ENCODE results near the gene EPAS1.

Gene EPAS1

GRCh38 chr2:46296840-46297545, at the start of gene EPAS1:
EPAS1 (plus strand) TSS chr2:46297407; CDS start chr2:46297912, 505 bp downstream.
- TF ChIP-seq CTCF (IDR thresholded peaks at IDR 0.05; ENCODE audit: control insufficient read depth, extremely low read depth, insufficient read depth): no peak
- no peak for DNase-seq (ENCODE audit: low read depth)
- H3K4me3 ChIP-seq (ENCODE audit: low read depth, low read length): peak within 1 kb of the TSS; percentile 57

DNA sequence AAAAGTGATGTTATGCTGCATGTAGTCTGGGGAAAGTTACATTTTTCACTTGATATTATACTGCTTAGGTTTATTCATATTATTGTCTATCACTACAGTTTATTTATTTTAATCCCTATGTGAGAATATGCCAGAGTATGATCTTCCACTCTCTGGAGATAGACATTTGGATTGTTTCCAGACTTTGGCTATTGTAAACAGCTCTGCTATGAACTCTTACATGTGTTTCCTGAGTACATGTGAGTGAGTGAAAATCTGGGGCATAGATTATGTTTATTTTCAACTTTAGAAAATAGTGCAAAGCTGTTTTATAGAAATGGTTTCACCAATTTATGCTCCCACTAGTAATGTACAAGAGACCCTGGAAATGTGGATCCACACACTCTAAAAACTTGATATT, 49.0 kb upstream of the EPAS1 start:
- H3K4me3 ChIP-seq (ENCODE audit: low read depth, low read length): no peak overlapping the region
- no peak for DNase-seq (ENCODE audit: low read depth)

GRCh38 chr2:46249654-46250053, 47.6 kb upstream of the EPAS1 start:
- DNase-seq (ENCODE audit: low read depth): no peak
- TF ChIP-seq CTCF (IDR thresholded peaks at IDR 0.05; ENCODE audit: control insufficient read depth, extremely low read depth, insufficient read depth): no peak

More for the DNA sequence above, 49.0 kb upstream of the EPAS1 start:
- TF ChIP-seq CTCF (IDR thresholded peaks at IDR 0.05; ENCODE audit: control insufficient read depth, extremely low read depth, insufficient read depth): no peak

DNA sequence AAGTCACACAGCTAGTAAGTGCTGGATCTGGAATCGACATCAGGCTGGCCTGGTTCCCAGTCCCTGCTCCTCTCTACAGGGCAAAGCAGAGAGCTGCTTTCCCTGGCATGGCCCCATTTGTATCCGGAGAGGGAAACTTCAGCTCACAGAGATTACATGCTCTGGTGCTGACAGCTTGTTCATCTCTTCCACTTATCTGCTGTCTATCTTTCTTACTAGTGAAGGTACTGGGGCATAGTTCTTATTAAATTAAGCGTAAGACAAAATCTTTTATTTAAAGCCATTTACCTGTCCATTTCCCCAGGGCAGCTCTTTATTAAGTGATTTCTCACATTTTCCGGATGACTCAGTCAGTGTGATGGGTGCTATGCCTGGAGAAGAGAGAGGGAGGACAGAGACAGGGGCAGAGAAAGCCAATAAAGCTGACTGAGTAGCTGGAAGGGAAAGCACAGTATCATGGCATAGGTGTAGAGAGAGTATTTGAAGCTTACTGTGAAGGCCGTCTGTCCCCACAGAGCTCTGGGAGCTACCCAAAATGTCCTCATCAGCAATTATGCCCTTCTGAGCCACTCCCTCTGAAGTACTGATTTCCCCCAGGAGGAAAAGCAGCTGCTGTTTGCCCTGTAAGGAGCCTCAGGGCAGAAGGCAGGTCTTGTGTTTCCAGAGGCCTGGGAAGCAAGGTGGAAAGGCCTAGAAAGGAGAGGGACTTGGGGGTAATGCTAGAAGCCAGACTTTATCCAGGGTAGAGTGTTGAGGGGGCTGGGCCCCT, 44.1 kb upstream of the EPAS1 start:
- H3K4me3 ChIP-seq (ENCODE audit: low read depth, low read length): no peak overlapping the region
- no peak for TF ChIP-seq CTCF (IDR thresholded peaks at IDR 0.05; ENCODE audit: control insufficient read depth, extremely low read depth, insufficient read depth)
- DNase-seq (ENCODE audit: low read depth): no peak

More at GRCh38 chr2:46249654-46250053, 47.6 kb upstream of the EPAS1 start:
- no peak overlapping the region for H3K4me3 ChIP-seq (ENCODE audit: low read depth, low read length)

DNA sequence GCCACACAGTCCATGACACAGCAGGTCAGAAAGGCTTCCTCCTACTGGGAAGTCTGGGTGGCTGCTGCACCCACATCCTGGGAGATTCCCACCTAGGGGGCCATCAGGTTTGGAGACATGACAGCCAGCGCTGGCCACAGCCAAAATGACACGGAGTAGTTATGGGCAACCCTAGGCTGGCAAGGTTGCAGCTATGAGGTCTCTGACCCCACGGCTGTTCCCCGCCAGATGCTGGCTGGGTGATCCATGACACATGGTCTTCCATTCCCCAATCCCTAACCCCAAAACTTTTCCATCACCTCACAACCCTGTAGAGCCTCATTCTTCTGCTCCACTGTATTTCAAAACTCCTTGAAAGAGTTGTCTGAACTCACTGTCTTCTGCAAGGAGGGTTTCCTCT, 42.7 kb upstream of the EPAS1 start:
- H3K4me3 ChIP-seq (ENCODE audit: low read depth, low read length): no peak overlapping the region
- TF ChIP-seq CTCF (IDR thresholded peaks at IDR 0.05; ENCODE audit: control insufficient read depth, extremely low read depth, insufficient read depth): no peak
- DNase-seq (ENCODE audit: low read depth): no peak

DNA sequence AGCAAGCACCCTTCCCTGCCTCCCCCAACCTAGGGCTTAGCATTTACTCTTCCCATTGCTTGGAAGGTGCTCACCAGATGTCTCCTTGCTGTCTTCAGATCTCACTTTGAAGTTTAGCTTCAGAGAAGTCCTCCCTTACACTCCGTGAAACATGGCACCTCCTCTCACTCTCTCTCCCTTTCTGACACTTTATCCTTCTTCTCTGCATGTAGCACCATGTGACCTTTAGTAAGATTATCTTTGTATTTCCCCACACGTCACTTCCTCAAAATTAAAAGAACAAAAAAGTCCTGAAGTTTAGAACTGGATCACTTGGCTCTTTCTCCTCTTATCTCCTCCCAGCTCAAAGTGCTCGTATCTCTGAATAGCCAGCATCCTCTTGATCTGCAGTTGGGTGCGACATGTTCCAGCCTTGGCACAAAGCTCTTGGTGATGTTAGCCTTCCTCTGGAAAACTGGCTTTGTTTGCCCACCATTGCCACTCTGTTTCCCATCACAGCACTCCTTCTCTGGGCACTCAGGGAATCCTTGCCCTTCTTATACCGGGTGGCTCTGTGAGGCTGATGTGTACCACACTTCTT, 40.6 kb upstream of the EPAS1 start:
- no peak for TF ChIP-seq CTCF (IDR thresholded peaks at IDR 0.05; ENCODE audit: control insufficient read depth, extremely low read depth, insufficient read depth)
- no peak for DNase-seq (ENCODE audit: low read depth)
- H3K4me3 ChIP-seq (ENCODE audit: low read depth, low read length): no peak overlapping the region
